Panc1 (cell line): ENCODE data around the gene BBS9. TPM values are rescaled to one million over a fixed set of nuclear protein-coding genes. Genes with fewer than 3 reads are reported as not detected.

Source experiments
- ATAC-seq: fragments of 200-7000 bp; cut with Tn5 transposase; 2 replicates; pipeline ENCODE4 v1.9.1; 2020; ENCODE audit warnings: mild to moderate bottlenecking, moderate library complexity
- BruUV-seq: library from RNA; stranded (reverse); fragments of 400-500 nt; replicated peaks from 2 replicates; lab custom pipeline; 2021; lab: Mats Ljungman, UMichigan
- CTCF ChIA-PET: fragments of 300-600 bp; sonication (Branson Sonifier 250); formaldehyde crosslinking; loops from one replicate; lab custom pipeline; 2022; ENCODE audit warnings: antibody characterized with exemption; lab: Charles Lee
- POLR2A ChIA-PET: fragments of 300-600 bp; sonication (Branson Sonifier 250); formaldehyde crosslinking; loops from one replicate; lab custom pipeline; 2022; ENCODE audit warnings: antibody characterized with exemption; lab: Charles Lee
- DNase-seq: peaks from one replicate; pipeline ENCODE4 v3.0.0-alpha.2; 2010; ENCODE audit warnings: low read depth, low spot score
- H3K27ac ChIP-seq: 2 replicates; pipeline ENCODE4 v1.5.1; 2011; ENCODE audit warnings: mild to moderate bottlenecking, low read length, inconsistent platforms
- H3K27me3 ChIP-seq: fragments of 200-500 bp; sonication (Bioruptor generic); 2 replicates; pipeline ENCODE4 v1.6.0; 2014; ENCODE audit warnings: low read length, inconsistent platforms; ENCODE audit not compliant: control insufficient read depth, insufficient read depth
- H3K36me3 ChIP-seq: fragments of 200-500 bp; sonication (Bioruptor generic); 2 replicates; pipeline ENCODE4 v1.5.1; 2014; ENCODE audit warnings: inconsistent platforms, mild to moderate bottlenecking, low read length, moderate library complexity; ENCODE audit not compliant: control insufficient read depth, insufficient read depth
- H3K4me1 ChIP-seq: 2 replicates; pipeline ENCODE4 v1.5.1; 2011; ENCODE audit warnings: inconsistent platforms, mild to moderate bottlenecking, low read length, moderate library complexity; ENCODE audit not compliant: control insufficient read depth, insufficient read depth
- H3K4me3 ChIP-seq, 2 experiments: 2 replicates each; pipeline ENCODE4 v1.5.1; 2011 to 2012; ENCODE audit warnings: low read depth in 2 of 2, low read length in 2 of 2, mild to moderate bottlenecking in 2 of 2, inconsistent platforms in 1 of 2, moderate library complexity in 1 of 2
- H3K9me3 ChIP-seq: fragments of 200-500 bp; sonication (Bioruptor generic); 2 replicates; pipeline ENCODE4 v1.5.1; 2014; ENCODE audit warnings: low read depth, mild to moderate bottlenecking, inconsistent platforms, low read length, moderate library complexity; ENCODE audit not compliant: control insufficient read depth, insufficient read depth
- POLR2AphosphoS5 ChIP-seq: IDR thresholded peaks from 2 replicates; pipeline ENCODE4 v1.6.1; 2012; ENCODE audit warnings: mild to moderate bottlenecking, low read depth, low read length, moderate library complexity
- REST ChIP-seq, 2 experiments: IDR thresholded peaks; 2 replicates each; pipeline ENCODE4 v1.6.1; 2011 to 2012; ENCODE audit warnings: low read depth in 2 of 2, control low read depth in 1 of 2, low read length in 1 of 2, mild to moderate bottlenecking in 1 of 2, moderate library complexity in 1 of 2; ENCODE audit not compliant: insufficient read depth in 1 of 2
- SIN3A ChIP-seq: IDR thresholded peaks from 2 replicates; pipeline ENCODE4 v1.6.1; 2012; ENCODE audit warnings: low read depth, mild to moderate bottlenecking, low read length, moderate library complexity, borderline replicate concordance; ENCODE audit not compliant: insufficient read depth
- TCF7L2 ChIP-seq: IDR thresholded peaks from 2 replicates; pipeline ENCODE4 v1.6.1; 2011; ENCODE audit warnings: mild to moderate bottlenecking, low read depth, low read length, inconsistent platforms
- in situ Hi-C: cut with HindIII; loops from 2 replicates; pipeline ENCODE4 v1.10.0; 2016; ENCODE audit warnings: low sequenced_read_pairs, low pct_unique_long_range_greater_than_20kb
- intact Hi-C: fragments of 100-400 bp; cut with micrococcal nuclease; formaldehyde crosslinking; loops from one replicate; pipeline ENCODE4 v1.10.0; 2022; ENCODE audit not compliant: unreplicated experiment
- total RNA-seq: library from RNA; stranded (reverse); gene quantifications from one replicate; pipeline ENCODE4 v1.2.1, GENCODE V29; 2021; ENCODE audit not compliant: unreplicated experiment
- TF ChIP-seq, protein P1 (sequence below): fragments of 450-650 bp; IDR thresholded peaks from 2 replicates; pipeline ENCODE4 v1.5.1; 2017; ENCODE audit warnings: mild to moderate bottlenecking

BBS9 gene
- total RNA-seq, 1 experiment from 2014 or later = 6.9 TPM

DNA sequence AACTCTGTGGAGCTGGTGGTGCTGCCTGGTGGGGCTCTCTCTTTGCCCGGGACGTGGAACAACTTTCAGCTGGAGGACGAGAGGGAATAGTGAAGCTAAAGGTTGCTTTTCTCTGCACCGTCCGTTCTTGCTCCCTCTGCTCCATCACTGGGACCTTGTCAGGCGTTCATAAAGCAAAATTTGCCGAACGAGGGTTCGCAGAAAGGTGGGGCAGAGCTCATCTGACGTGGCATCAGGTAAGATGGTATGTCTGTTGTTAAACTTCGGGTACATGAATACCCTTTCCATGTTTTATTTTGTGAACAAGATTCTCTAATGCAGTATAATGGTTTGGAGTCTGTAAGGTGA, 416 bp downstream of the BBS9 start:
- peak; percentile 15 for ATAC-seq

DNA sequence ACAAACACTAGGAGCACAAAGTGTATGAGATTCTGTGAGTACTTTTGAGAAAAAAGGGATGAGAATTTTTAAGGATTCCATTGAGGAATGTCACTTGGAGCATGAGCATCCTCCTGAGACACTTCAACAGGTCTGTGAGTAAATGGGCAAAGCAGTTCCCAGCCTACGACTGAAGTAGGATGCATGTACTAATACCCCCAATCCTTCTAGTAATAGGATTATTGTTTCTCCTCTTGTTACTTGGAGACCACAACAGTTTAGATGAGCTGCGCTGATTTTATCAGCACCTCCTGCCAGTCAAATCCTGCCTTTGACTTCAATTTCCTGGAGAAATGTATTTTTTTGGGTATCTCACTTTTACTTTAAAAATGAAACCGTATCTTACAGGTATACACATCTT, 820 bp downstream of the BBS9 start:
- Histone ChIP-seq H3K4me1 (peaks cover 6% of the 10 kb centered on the region), H3K4me3 (peak overlapping the region; percentile 86 to 87), H3K27me3 (peaks cover 3% of the 10 kb centered on the region; the same call in 1 of the 2 replicates), H3K9me3 (no peaks in the 10 kb centered on the region), H3K36me3 (no peaks in the 10 kb centered on the region), H3K27ac (no peak overlapping the region)
- ChIA-PET CTCF (no interaction called here), POLR2A (no interaction called here)
- BruUV-seq = no TSS peak
- DNase-seq (no peak), ATAC-seq (no peak)
- TF ChIP-seq POLR2AphosphoS5 = no peak
- TF ChIP-seq SIN3A = no peak
- TF ChIP-seq TCF7L2 = no peak
- TF ChIP-seq, protein P1, sequence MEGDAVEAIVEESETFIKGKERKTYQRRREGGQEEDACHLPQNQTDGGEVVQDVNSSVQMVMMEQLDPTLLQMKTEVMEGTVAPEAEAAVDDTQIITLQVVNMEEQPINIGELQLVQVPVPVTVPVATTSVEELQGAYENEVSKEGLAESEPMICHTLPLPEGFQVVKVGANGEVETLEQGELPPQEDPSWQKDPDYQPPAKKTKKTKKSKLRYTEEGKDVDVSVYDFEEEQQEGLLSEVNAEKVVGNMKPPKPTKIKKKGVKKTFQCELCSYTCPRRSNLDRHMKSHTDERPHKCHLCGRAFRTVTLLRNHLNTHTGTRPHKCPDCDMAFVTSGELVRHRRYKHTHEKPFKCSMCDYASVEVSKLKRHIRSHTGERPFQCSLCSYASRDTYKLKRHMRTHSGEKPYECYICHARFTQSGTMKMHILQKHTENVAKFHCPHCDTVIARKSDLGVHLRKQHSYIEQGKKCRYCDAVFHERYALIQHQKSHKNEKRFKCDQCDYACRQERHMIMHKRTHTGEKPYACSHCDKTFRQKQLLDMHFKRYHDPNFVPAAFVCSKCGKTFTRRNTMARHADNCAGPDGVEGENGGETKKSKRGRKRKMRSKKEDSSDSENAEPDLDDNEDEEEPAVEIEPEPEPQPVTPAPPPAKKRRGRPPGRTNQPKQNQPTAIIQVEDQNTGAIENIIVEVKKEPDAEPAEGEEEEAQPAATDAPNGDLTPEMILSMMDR = no peak
- no peak for TF ChIP-seq REST (IDR thresholded peaks at IDR 0.05; ENCODE audit: insufficient read depth in 1 of 2, low read depth in 2 of 2, low read length in 1 of 2)
- intact Hi-C loops = no loop called here
- in situ Hi-C loops = no loop called here

More for the DNA sequence above, 416 bp downstream of the BBS9 start:
- POLR2A ChIA-PET = no interaction called here
- no peaks in the 10 kb centered on the region for H3K36me3 ChIP-seq
- intact Hi-C loops (no loop called here), in situ Hi-C loops (no loop called here)
- H3K27me3 ChIP-seq = peaks cover 3% of the 10 kb centered on the region; the same call in 1 of the 2 replicates
- peak overlapping the region; percentile 86 to 87 for H3K4me3 ChIP-seq
- H3K4me1 ChIP-seq = peaks cover 6% of the 10 kb centered on the region
- TF ChIP-seq, protein P1 = no peak
- TF ChIP-seq SIN3A (no peak), REST (IDR thresholded peaks at IDR 0.05; ENCODE audit: insufficient read depth in 1 of 2, low read depth in 2 of 2, low read length in 1 of 2) (no peak), TCF7L2 (no peak), POLR2AphosphoS5 (no peak)
- CTCF ChIA-PET = no interaction called here
- BruUV-seq = no TSS peak
- H3K9me3 ChIP-seq = no peaks in the 10 kb centered on the region
- no peak for DNase-seq
- H3K27ac ChIP-seq = peak overlapping the region; percentile 88
